ENCODE results near the gene OR2A12.

DNA sequence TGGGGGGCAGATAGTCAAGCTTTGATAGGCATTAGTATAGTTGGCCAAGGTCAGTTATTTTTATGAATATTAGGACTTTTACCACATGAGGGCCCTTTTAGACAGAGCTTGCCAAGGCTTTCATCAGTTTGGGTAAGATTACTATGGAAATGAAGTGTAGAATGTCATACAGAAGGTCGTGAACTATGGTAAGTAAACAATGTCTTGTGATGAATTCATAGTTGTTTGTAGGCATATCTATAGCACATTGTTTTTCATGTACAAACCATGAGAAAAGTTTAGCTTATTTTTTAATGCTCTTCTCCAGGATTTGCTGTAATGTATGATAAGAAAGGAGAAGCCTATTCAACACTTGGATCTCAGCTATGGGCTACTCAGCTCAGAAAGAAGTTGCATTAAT, 27.6 kb downstream of the OR2A12 start:
- TF ChIP-seq POLR2A (IDR thresholded peaks at IDR 0.05; ENCODE audit: low read length) (no peak), GATA1 (IDR thresholded peaks at IDR 0.05; ENCODE audit: low read depth, low read length) (no peak)

Measured in erythroblast (primary cell).